Kidney capillary endothelial cell (primary cell): ENCODE results near the gene LRMDA.

Source experiments
- DNase-seq: peaks from one replicate; pipeline ENCODE4 v3.0.0-alpha.2; 2018; ENCODE audit warnings: low spot score

Gene LRMDA

DNA sequence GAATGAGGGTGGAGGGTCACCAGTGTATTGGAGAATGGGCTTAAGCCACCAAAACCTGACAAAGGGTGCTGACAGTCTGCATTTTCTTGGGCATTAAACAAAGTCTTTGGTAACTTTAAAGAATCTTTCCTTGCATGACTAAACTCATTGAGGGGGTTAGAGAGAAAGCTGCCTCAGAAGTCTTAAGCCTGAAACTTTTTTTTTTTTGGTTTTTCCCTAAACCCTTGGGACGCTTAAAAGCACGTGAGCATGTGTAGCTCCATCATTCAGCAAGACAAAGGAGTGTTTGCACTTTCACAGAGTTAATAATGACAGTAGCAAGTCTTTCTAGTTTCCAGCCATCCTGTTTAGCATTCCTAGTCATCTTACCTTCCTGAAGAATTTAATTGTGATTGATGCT is 110.7 kb downstream of the LRMDA start:
- no peak for DNase-seq

GRCh38 chr10:75542906-75543305 is 111.5 kb downstream of the LRMDA start:
- DNase-seq = no peak

- DNase-seq = no peak
Measured at GRCh38 chr10:75544386-75544785, 113.0 kb downstream of the LRMDA start.

- no peak for DNase-seq
Measured at GRCh38 chr10:75544993-75545706, 113.7 kb downstream of the LRMDA start.

DNA sequence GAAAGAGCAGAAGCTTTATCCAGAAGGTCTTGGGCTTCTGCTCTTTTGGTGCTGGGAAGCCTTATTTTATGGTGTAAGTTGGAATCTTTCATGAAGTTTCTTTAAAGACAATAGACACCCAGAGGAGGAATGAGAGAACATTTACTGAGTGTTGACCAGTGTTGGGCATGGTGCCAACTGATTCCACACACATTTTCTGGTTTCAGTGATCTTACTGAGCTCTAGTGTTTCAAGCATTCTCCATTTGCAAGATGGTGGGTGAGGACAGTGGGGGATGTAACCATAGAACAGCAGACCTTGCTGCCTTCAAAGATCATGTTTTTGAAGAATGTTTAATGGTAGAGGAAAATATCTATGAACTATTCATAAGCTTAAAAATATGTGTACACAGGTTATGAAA is 114.6 kb downstream of the LRMDA start:
- DNase-seq = no peak

- peak; percentile 49 for DNase-seq
Measured at GRCh38 chr10:75547391-75548298, 116.2 kb downstream of the LRMDA start.

DNA sequence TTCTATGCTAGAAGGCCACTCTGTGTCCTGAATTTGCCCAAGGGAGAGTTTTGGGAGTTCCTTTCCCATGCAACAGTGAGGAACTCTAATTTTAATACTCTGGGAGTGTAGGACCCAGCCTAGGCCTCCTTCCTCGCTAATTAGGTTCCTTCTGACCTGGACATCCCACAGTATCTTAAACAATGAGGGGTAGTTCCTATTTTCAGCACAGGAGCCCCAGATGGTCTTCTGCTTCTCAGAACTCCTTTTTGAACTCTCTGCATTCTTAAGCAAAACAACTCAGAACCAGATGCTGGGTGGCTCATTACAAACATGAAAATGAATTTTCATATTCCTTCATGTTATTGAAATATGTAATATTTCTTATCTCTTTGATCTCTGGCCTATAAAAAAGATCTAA is 116.9 kb downstream of the LRMDA start:
- no peak for DNase-seq

DNA sequence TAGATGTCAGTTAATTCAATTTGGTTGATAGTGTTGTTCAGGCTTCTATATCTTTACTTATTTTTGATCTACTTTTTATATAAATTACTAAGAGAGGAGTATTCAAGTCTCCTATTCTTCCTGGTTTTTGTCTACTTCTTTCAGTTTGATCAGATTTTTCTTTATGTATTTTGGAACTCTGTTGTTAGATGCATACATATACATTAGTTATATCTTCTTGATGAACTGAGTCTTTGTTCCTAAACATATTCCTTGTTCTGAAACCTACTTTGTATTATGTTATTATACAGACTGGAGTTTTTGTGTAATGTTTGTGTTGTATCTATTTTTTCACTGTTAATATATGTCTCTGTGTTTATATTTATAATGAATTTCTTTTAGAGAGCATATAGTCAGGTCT is 118.8 kb downstream of the LRMDA start:
- DNase-seq = no peak

DNA sequence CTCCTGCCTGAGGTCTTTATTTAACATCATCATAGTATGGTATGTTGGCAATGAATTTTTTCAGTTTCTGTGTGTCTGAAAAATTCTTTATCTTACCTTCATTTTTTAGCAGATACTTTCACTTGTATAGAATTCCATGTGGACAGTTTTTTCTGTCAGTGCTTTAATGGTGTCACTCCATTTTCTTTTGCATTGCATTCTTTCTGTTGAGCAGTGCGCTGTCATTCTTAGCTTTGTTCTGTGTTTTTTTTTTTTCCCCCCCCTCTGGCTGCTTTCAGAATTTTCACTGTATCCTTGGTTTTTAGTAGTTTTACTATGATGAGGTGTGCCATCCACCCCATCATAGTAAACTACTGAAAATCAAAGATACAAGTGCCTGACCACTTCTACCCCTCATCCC is 120.7 kb downstream of the LRMDA start:
- DNase-seq = no peak

DNA sequence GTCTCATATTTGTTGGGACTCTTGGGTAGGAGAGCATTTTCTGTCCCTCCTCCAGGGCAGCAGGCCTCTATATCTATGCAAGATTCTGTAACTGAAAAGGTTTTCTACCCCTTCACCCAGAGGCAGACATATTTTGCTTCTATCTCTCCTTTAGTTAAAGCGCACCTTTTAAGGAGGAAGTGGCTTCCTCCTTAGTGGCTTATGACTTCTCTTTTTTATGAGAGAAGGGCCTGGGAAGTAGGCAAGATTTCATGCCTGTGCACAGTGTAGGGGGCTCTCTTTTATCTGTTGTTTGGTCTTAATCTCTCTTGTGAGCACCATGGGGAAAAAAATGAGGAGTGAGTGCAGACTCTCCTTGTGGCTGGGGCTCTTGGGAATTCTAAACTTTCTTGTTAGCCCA is 122.1 kb downstream of the LRMDA start:
- DNase-seq = no peak

- DNase-seq = no peak
Measured at GRCh38 chr10:75555323-75555722, 123.9 kb downstream of the LRMDA start.

GRCh38 chr10:75556320-75556719 is 124.9 kb downstream of the LRMDA start:
- no peak for DNase-seq

DNA sequence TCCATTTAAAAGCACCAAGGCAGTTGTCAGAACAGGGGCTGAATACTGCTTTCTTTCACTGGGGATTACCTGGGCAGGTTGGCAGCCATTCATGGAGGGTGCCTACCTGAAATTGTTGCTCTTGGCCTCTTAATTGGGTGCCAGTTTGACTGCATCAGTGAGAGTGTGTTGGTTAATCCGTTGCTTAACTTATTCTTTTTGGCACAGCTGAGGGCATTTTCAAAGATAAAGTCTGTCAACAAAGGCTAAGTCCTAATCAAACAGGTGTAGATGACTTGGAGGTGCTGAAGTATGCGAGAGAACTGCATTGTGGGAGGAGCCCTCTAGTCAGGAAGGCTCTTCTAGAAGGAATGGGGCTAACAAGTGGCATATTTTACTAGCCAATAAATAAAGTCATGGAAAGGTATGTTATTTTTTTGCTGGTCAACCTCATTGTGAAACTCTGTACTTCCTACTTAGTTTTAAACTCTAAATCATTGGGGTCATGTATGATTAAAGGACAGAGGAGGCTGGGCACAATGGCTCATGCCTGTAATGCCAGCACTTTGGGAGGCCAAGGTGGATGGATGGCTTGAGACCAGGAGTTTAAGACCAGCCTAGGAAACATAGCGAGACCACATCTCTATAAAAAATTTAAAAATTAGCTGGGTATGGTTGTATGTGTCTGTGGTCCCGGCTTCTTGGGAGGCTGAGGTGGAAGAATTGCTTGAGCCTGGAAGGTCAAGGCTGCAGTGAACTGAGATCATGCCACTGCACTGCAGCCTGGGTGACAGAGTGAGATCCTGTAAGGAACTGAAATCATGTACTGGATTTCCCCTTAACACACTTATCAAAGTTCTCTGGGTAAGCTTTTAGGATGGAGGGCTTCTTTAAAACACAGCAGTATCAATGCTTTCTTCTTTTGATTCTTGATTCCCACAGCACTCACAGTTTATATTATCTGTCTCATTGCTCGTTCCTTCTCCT is 134.1 kb downstream of the LRMDA start:
- no peak for DNase-seq

GRCh38 chr10:75568450-75569130 is 137.2 kb downstream of the LRMDA start:
- no peak for DNase-seq

- DNase-seq = no peak
Measured at GRCh38 chr10:75569506-75569905, 138.1 kb downstream of the LRMDA start.

DNA sequence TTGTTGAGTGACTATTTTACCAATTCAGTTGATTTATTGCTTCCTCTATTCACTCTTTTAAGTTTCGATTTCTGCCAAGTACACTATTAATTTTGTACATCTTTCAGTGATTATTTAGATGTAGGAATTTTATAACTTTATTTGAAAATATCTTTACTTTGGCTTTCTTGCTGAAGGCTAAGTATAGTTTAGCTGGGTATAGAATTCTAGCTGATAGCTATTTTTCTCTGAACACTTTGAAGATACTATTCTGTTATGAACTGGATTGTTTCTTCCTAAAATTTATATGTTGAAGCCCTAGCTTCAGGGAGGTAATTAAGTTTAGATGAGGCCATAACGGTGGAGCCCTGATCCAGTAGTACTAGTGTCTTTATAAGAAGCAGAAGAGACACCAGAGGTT is 141.1 kb downstream of the LRMDA start:
- no peak for DNase-seq

- no peak for DNase-seq
Measured at GRCh38 chr10:75575940-75576339, 144.5 kb downstream of the LRMDA start.

- DNase-seq = no peak
Measured at GRCh38 chr10:75582102-75582501, 150.7 kb downstream of the LRMDA start.

DNA sequence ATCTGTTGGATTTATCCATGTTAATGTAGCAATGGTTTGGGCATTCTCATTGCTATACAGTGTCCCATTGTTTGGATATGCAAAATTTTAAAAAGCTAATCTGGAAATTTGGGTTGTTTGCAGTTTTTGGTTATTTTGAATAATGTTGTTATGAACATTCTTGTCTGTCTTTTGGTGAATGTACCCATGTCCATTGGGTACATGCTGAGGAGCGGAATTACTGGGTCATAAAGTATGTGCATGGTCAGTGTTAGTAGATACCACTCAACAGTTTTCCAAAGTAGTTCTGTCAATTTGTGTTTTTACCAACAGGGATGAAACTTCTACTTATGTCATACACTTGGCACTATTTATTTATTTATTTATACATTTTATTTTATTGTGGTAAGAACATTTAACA is 153.9 kb downstream of the LRMDA start:
- no peak for DNase-seq

DNA sequence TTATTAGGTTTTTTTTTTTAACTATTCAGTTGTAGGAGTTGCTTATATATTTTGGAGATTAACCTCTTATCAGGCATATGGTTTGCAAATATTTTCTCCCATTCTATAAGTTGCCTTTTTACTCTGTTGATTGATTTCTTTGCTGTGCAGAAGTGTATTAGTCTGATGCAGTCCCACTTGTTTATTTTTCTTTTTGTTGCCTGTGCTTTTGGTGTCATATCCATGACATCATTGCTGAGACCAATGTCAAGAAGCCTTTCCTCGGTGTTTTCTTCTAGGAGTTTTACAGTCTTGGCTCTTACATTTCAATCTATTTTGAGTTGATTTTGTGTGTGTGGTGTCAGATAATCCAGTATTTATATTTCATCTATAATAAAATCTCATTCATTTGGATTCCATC is 155.4 kb downstream of the LRMDA start:
- no peak for DNase-seq

GRCh38 chr10:75588031-75588430 is 156.6 kb downstream of the LRMDA start:
- DNase-seq = no peak
